ENCODE data around the gene EHMT1. TPM values are rescaled to one million over a fixed set of nuclear protein-coding genes. Genes with fewer than 3 reads are reported as not detected.
A peak's percentile ranks its signal among the peaks of the same experiment; 100 is the strongest.

EHMT1 gene
- total and polyA plus RNA-seq, 9 of the 15 experiments (the other 6 are each of a cell fraction or from before 2014, with no cell fraction given): 2.2 to 76.0 (median 36.4) TPM

DNA sequence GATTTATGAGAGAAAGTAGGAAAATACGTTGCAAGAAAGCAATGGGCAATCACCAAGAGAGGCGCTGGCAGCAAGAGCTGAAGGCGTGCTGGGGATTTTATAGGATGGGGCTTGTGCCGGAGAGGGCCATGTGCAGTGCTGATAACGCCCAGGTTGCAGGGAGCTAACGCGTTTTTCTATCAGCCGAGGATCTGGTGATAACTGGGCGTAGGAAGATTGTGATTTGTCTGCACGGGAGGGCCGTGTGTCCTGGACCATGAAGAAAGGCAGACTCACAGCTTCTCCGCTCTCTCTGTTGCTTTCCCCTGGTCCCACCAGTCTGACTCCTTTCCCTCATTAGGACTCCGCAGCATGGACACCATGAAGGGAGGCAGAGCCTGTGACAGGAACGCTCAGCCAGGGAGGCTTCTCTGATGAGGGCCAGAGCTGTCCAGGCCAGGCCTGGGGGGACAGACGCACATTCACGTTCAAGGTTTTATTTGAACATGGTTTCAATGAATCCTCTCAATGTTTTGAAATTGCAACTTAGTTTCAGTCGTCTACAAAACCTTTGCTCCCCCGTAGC, 246.9 kb downstream of the EHMT1 start:
- no peak for TF ChIP-seq NBN (IDR thresholded peaks at IDR 0.05; ENCODE audit: low read depth)
- no peak for TF ChIP-seq NKRF (IDR thresholded peaks at IDR 0.05; ENCODE audit: borderline replicate concordance)
- no peak for TF ChIP-seq BRCA1 (IDR thresholded peaks at IDR 0.05)
- TF ChIP-seq BRCA1 (CRISPR knock-in tag; IDR thresholded peaks at IDR 0.05): no peak
- no peak for TF ChIP-seq CHD2 (IDR thresholded peaks at IDR 0.05; ENCODE audit: low read depth, low read length)
- no peak for TF ChIP-seq ELF4 (CRISPR knock-in tag; IDR thresholded peaks at IDR 0.05)
- no peak for TF ChIP-seq ZNF23 (CRISPR knock-in tag; IDR thresholded peaks at IDR 0.05)
- no peak for TF ChIP-seq SMAD3 (CRISPR knock-in tag; conservative IDR thresholded peaks at IDR 0.05)
- no peak for TF ChIP-seq ARNT (IDR thresholded peaks at IDR 0.05)
- no peaks in the 10 kb centered on the region for H3K9me1 ChIP-seq (ENCODE audit: control insufficient read depth, insufficient read depth, low read length)
- no peaks in the 10 kb centered on the region for H3K9me3 ChIP-seq (replicated peaks; ENCODE audit: control insufficient read depth, insufficient read depth, low read depth, low read length)
- no peak overlapping the region for H3K4me2 ChIP-seq (ENCODE audit: insufficient read depth, low read length)
- no peak overlapping the region for H3K27ac ChIP-seq (ENCODE audit: extremely low read depth, low read depth, low read length)
- intact Hi-C loops (cut with micrococcal nuclease): no loop called here
- CTCF ChIA-PET (ENCODE audit: low intra/inter-chr PET ratio): no interaction called here
- no peak overlapping the region for H3K9ac ChIP-seq (ENCODE audit: insufficient read depth in 1 of 2, low read depth in 2 of 2, low read length in 2 of 2)
- H3K4me1 ChIP-seq (replicated peaks in 1 of 2; ENCODE audit: control insufficient read depth in 2 of 2, insufficient read depth in 2 of 2, low read length in 2 of 2): no peaks in the 10 kb centered on the region
- WGBS (ENCODE audit: insufficient coverage, low coverage, missing lambda C conversion rate): 0% methylated on average over 17 of the region's 18 CpGs
- no peaks in the 10 kb centered on the region for H4K20me1 ChIP-seq (replicated peaks; ENCODE audit: control insufficient read depth, insufficient read depth, low read length)
- H3K27me3 ChIP-seq (ENCODE audit: control insufficient read depth in 2 of 2, insufficient read depth in 2 of 2, low read length in 2 of 2): peaks cover 23 to 46% of the 10 kb centered on the region in 2 experiments
- peak; percentile 55 for ATAC-seq
- DNase-seq (ENCODE audit: extremely low read depth in 1 of 4, low spot score in 3 of 4): peak in 1 of 4 experiments; percentile 4
- H3K4me3 ChIP-seq: no peak overlapping the region
- in situ Hi-C loops (cut with MboI): no loop called here
- FAIRE-seq: no peak
- no TSS peak for BruUV-seq (replicated peaks)
- H3K79me2 ChIP-seq (ENCODE audit: control insufficient read depth, insufficient read depth, low read length): no peaks in the 10 kb centered on the region
- POLR2A ChIA-PET: interaction anchor here (0.9 to 1.3 kb wide), 2 partner anchors 9 to 15 kb away, joined by 3 to 5 read pairs; no protein-coding TSS in a partner anchor
- no peak overlapping the region for H2AFZ ChIP-seq (ENCODE audit: low read depth, low read length)
- H3K36me3 ChIP-seq (ENCODE audit: control insufficient read depth, insufficient read depth, low read length): no peaks in the 10 kb centered on the region
